Activated B cell treated with CpG ODN at 0.5 μM for 24 hours (primary cell): ENCODE results near the gene ABCB8. TPM values are rescaled to one million over a fixed set of nuclear protein-coding genes. Genes with fewer than 3 reads are reported as not detected.

Experiments
- ATAC-seq: fragments of 200-7000 bp; cut with Tn5 transposase; one replicate; pipeline ENCODE4 v1.10.0; 2021; ENCODE audit warnings: low read depth, mild to moderate bottlenecking, moderate library complexity
- CTCF ChIA-PET: fragments of 350-600 bp; sonication (Branson Sonifier 250); formaldehyde crosslinking; loops from one replicate; lab custom pipeline; 2021; ENCODE audit warnings: antibody characterized with exemption; lab: Charles Lee
- POLR2A ChIA-PET: fragments of 350-600 bp; sonication (Branson Sonifier 250); formaldehyde crosslinking; loops from one replicate; lab custom pipeline; 2021; ENCODE audit warnings: antibody characterized with exemption; lab: Charles Lee
- DNase-seq: peaks from one replicate; pipeline ENCODE4 v3.0.0; 2022
- H3K27ac Mint-ChIP-seq: one replicate; pipeline ENCODE4 v1.8.0; 2020; ENCODE audit warnings: mixed read lengths
- H3K27me3 Mint-ChIP-seq: one replicate; pipeline ENCODE4 v1.8.0; 2021; ENCODE audit warnings: mixed read lengths
- H3K36me3 Mint-ChIP-seq: one replicate; pipeline ENCODE4 v1.8.0; 2021; ENCODE audit warnings: low read depth, mixed read lengths
- H3K4me1 Mint-ChIP-seq: one replicate; pipeline ENCODE4 v1.8.0; 2021; ENCODE audit warnings: mixed read lengths
- H3K4me3 Mint-ChIP-seq: one replicate; pipeline ENCODE4 v1.8.0; 2020; ENCODE audit warnings: mild to moderate bottlenecking, mixed read lengths
- H3K9me3 Mint-ChIP-seq: one replicate; pipeline ENCODE4 v1.8.0; 2020; ENCODE audit warnings: mixed read lengths
- intact Hi-C: fragments of 100-400 bp; cut with micrococcal nuclease; formaldehyde crosslinking; loops from one replicate; pipeline ENCODE4 v1.15.1; 2024
- total RNA-seq: library from RNA; stranded (reverse); gene quantifications from 2 replicates; pipeline ENCODE4 v1.2.3, GENCODE V29; 2022
- TF ChIP-seq, protein P1 (sequence below): fragments of 200-600 bp; IDR thresholded peaks from one replicate; pipeline ENCODE4 v1.8.0; 2022; ENCODE audit warnings: antibody characterized with exemption, mild to moderate bottlenecking

The ABCB8 gene
- total RNA-seq, 1 donor from 2014 or later: 46.5 TPM

- H3K4me3 Mint-ChIP-seq: no peak overlapping the region
- DNase-seq: no peak
- no peak overlapping the region for H3K27ac Mint-ChIP-seq
- H3K36me3 Mint-ChIP-seq: no peaks in the 10 kb centered on the region
- POLR2A ChIA-PET: no interaction called here
- H3K27me3 Mint-ChIP-seq: peaks cover 16% of the 10 kb centered on the region
- intact Hi-C loops: no loop called here
- ATAC-seq: no peak
- H3K4me1 Mint-ChIP-seq: peaks cover 3% of the 10 kb centered on the region
- TF ChIP-seq, protein P1, sequence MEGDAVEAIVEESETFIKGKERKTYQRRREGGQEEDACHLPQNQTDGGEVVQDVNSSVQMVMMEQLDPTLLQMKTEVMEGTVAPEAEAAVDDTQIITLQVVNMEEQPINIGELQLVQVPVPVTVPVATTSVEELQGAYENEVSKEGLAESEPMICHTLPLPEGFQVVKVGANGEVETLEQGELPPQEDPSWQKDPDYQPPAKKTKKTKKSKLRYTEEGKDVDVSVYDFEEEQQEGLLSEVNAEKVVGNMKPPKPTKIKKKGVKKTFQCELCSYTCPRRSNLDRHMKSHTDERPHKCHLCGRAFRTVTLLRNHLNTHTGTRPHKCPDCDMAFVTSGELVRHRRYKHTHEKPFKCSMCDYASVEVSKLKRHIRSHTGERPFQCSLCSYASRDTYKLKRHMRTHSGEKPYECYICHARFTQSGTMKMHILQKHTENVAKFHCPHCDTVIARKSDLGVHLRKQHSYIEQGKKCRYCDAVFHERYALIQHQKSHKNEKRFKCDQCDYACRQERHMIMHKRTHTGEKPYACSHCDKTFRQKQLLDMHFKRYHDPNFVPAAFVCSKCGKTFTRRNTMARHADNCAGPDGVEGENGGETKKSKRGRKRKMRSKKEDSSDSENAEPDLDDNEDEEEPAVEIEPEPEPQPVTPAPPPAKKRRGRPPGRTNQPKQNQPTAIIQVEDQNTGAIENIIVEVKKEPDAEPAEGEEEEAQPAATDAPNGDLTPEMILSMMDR: no peak
- no peaks in the 10 kb centered on the region for H3K9me3 Mint-ChIP-seq
- CTCF ChIA-PET: no interaction called here
Observed at GRCh38 chr7:150996376-150997074, 31.7 kb upstream of the ABCB8 start.

- no peak for DNase-seq
- Mint-ChIP-seq H3K27ac (no peak overlapping the region), H3K36me3 (no peaks in the 10 kb centered on the region), H3K4me1 (peaks cover 3% of the 10 kb centered on the region), H3K9me3 (no peaks in the 10 kb centered on the region), H3K27me3 (peaks cover 16% of the 10 kb centered on the region), H3K4me3 (no peak overlapping the region)
- ChIA-PET CTCF (interaction anchor here (1.4 kb wide), 1 partner anchor 8 kb away, joined by 4 read pairs; no protein-coding TSS in a partner anchor), POLR2A (no interaction called here)
- intact Hi-C loops: no loop called here
- no peak for ATAC-seq
- TF ChIP-seq, protein P1: no peak
Observed at GRCh38 chr7:150997075-150997511, 31.2 kb upstream of the ABCB8 start.

GRCh38 chr7:150997817-150998216 lies 30.4 kb upstream of the ABCB8 start:
- POLR2A ChIA-PET: no interaction called here

GRCh38 chr7:150998341-150998740 lies 29.9 kb upstream of the ABCB8 start:
- peaks cover 3% of the 10 kb centered on the region for H3K4me1 Mint-ChIP-seq
- H3K4me3 Mint-ChIP-seq: no peak overlapping the region
- H3K36me3 Mint-ChIP-seq: no peaks in the 10 kb centered on the region

More at GRCh38 chr7:150997817-150998216, 30.4 kb upstream of the ABCB8 start:
- no peak for ATAC-seq
- no peaks in the 10 kb centered on the region for H3K9me3 Mint-ChIP-seq
- peaks cover 13% of the 10 kb centered on the region for H3K27me3 Mint-ChIP-seq
- no peak for DNase-seq
- no peak overlapping the region for H3K4me3 Mint-ChIP-seq
- CTCF ChIA-PET: interaction anchor here (1.4 kb wide), 1 partner anchor 9 kb away, joined by 4 read pairs; no protein-coding TSS in a partner anchor
- H3K27ac Mint-ChIP-seq: no peak overlapping the region
- H3K36me3 Mint-ChIP-seq: no peaks in the 10 kb centered on the region
- TF ChIP-seq, protein P1: no peak
- peaks cover 3% of the 10 kb centered on the region for H3K4me1 Mint-ChIP-seq
- intact Hi-C loops: no loop called here

GRCh38 chr7:150999001-150999400 lies 29.2 kb upstream of the ABCB8 start:
- Mint-ChIP-seq H3K27ac (no peak overlapping the region), H3K36me3 (no peaks in the 10 kb centered on the region), H3K9me3 (no peaks in the 10 kb centered on the region), H3K4me1 (peaks cover 3% of the 10 kb centered on the region), H3K27me3 (peaks cover 18% of the 10 kb centered on the region), H3K4me3 (no peak overlapping the region)
- TF ChIP-seq, protein P1: no peak
- DNase-seq: no peak
- CTCF ChIA-PET: interaction anchor here (0.6 kb wide), 1 partner anchor 108 kb away, joined by 3 read pairs; no protein-coding TSS in a partner anchor
- intact Hi-C loops: no loop called here
- POLR2A ChIA-PET: no interaction called here
- ATAC-seq: no peak

More at GRCh38 chr7:150998341-150998740, 29.9 kb upstream of the ABCB8 start:
- H3K9me3 Mint-ChIP-seq: no peaks in the 10 kb centered on the region
- H3K27ac Mint-ChIP-seq: no peak overlapping the region
- TF ChIP-seq, protein P1: no peak
- ChIA-PET CTCF (interaction anchor here (0.6 to 1.4 kb wide), 2 partner anchors 9 to 109 kb away, joined by 3 to 4 read pairs; no protein-coding TSS in a partner anchor), POLR2A (no interaction called here)
- ATAC-seq: no peak
- intact Hi-C loops: no loop called here
- DNase-seq: no peak
- H3K27me3 Mint-ChIP-seq: peaks cover 15% of the 10 kb centered on the region
